ENCODE data around the gene CEP85L.

The CEP85L gene

DNA sequence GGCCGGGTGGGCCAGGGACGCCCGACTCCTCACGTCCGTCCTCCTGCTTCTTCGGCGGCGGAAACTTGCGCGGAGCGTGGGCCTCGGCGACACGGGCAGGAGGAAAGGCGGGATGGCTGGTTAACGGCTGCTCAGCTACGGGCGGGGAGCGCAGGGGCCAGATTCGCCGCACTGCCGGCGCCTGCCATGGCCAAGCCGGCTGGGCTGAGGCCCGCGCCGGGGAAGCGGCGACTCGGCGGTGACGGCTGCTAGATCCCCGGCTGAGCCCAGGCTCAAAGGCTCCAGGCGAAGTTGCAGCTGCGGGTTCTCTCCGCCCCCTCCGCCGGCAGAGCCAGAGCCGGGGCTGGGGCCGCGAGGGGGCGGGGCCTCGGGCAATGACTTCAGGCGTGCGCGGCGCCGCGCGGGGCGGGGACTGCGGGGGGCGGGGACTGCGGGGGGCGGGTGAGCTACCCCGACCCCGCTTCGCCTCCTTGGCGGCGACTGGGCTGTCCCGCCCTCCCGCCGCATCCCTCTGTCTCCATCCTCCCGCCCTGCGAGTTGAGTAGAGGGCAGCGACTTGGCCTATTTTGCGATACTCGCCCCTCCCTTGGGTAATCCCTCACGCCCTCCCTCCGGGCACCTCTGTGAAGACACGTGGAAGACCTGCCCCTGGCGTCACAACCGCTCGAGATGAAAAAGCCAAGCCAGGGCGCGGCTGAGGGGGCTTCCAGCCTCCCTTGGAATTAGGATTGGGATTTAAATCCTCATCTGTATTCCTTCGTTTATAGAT lies at the start of gene CEP85L:
CEP85L (minus strand) TSS at position 310 of the 769 bp plus-strand sequence. CDS start 322 bp downstream, outside the sequence.
- in situ Hi-C loops (cut with MboI; ENCODE audit: low pct_unique_long_range_greater_than_20kb, low sequenced_read_pairs, unreplicated experiment), result no loop called here
- DNase-seq (ENCODE audit: low spot score), result peak; percentile 95
- TF ChIP-seq, protein P1, sequence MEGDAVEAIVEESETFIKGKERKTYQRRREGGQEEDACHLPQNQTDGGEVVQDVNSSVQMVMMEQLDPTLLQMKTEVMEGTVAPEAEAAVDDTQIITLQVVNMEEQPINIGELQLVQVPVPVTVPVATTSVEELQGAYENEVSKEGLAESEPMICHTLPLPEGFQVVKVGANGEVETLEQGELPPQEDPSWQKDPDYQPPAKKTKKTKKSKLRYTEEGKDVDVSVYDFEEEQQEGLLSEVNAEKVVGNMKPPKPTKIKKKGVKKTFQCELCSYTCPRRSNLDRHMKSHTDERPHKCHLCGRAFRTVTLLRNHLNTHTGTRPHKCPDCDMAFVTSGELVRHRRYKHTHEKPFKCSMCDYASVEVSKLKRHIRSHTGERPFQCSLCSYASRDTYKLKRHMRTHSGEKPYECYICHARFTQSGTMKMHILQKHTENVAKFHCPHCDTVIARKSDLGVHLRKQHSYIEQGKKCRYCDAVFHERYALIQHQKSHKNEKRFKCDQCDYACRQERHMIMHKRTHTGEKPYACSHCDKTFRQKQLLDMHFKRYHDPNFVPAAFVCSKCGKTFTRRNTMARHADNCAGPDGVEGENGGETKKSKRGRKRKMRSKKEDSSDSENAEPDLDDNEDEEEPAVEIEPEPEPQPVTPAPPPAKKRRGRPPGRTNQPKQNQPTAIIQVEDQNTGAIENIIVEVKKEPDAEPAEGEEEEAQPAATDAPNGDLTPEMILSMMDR (IDR thresholded peaks at IDR 0.05; ENCODE audit: extremely low read depth, insufficient read depth, missing control alignments), result no peak

- TF ChIP-seq, protein P1 (IDR thresholded peaks at IDR 0.05; ENCODE audit: extremely low read depth, insufficient read depth, missing control alignments), result no peak
- in situ Hi-C loops (cut with MboI; ENCODE audit: low pct_unique_long_range_greater_than_20kb, low sequenced_read_pairs, unreplicated experiment), result no loop called here
- no peak for DNase-seq (ENCODE audit: low spot score)
Measured at GRCh38 chr6:118700531-118700930, 49.1 kb upstream of the CEP85L start.

DNA sequence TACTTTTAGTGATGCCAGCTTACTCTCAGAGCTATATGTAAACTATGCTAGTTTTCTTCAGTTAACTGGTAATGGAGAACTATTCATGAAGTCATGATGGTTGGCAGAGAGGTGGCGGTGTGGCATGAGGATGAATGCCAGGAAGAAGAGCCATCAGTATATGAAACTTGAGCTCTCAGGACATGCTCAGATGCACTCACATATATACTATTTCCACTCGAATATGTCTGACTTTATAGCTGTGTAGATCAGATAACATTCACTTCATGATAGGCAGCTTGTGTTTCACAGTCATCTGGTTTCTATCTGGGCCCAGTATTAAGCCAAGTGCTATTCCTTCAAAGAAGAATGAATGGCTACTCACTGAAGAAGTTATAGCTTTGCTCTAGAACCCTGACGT lies 46.2 kb upstream of the CEP85L start:
- TF ChIP-seq, protein P1 (IDR thresholded peaks at IDR 0.05; ENCODE audit: extremely low read depth, insufficient read depth, missing control alignments), result no peak
- DNase-seq (ENCODE audit: low spot score), result no peak
- in situ Hi-C loops (cut with MboI; ENCODE audit: low pct_unique_long_range_greater_than_20kb, low sequenced_read_pairs, unreplicated experiment), result no loop called here

DNA sequence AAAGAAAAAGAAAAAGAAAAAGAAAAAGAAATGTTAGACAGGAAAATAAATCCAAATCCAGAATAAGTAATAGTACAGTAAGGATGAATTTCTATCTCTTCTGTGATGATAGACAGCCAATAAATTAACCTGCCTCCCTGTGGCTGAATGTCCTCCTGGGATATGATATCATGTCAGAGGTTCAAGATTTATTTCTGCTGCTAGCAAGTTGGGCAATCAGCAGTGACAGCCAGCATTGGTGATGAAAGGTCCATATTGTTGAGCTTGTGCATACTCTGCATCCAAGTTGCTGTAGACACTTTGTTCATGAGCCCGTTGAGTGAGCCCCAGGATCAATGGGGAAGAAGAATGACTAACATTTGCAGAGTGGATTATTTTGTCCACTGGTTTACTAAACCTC lies 44.9 kb upstream of the CEP85L start:
- DNase-seq (ENCODE audit: low spot score), result no peak
- in situ Hi-C loops (cut with MboI; ENCODE audit: low pct_unique_long_range_greater_than_20kb, low sequenced_read_pairs, unreplicated experiment), result no loop called here
- TF ChIP-seq, protein P1 (IDR thresholded peaks at IDR 0.05; ENCODE audit: extremely low read depth, insufficient read depth, missing control alignments), result no peak

DNA sequence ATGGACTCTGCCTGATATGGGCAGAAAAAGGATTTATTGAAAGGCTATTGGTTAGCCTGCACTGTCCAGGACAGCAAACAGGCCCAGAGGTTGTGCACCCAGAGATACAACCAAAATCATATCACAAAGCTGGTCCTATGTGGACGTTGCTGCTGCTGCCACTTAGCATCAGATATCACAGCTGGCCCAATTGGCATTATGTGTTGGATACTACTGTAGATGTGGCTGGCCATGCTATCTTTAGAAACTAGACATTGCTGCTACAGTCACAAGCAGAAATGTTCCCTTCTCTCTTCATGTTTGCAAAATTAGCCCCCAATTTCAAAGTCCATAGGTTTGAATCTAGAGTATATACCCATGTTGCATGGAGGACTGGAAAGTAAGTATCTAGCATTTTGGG lies 42.2 kb upstream of the CEP85L start:
- no peak for DNase-seq (ENCODE audit: low spot score)
- in situ Hi-C loops (cut with MboI; ENCODE audit: low pct_unique_long_range_greater_than_20kb, low sequenced_read_pairs, unreplicated experiment), result no loop called here
- TF ChIP-seq, protein P1 (IDR thresholded peaks at IDR 0.05; ENCODE audit: extremely low read depth, insufficient read depth, missing control alignments), result no peak

GRCh38 chr6:118685823-118686449 lies 34.5 kb upstream of the CEP85L start:
- TF ChIP-seq, protein P1 (IDR thresholded peaks at IDR 0.05; ENCODE audit: extremely low read depth, insufficient read depth, missing control alignments), result no peak
- in situ Hi-C loops (cut with MboI; ENCODE audit: low pct_unique_long_range_greater_than_20kb, low sequenced_read_pairs, unreplicated experiment), result no loop called here
- DNase-seq (ENCODE audit: low spot score), result no peak

Measured in GM13977 (cell line).